Stimulated activated CD4-positive, alpha-beta T cell treated with anti-CD3 and anti-CD28 coated beads, Interleukin-2, amount 100 ng/mL, for 24 hours (primary cell): ENCODE results near the gene MARCHF9.
A peak's percentile ranks its signal among the peaks of the same experiment; 100 is the strongest.

Experiments used
- DNase-seq, 2 donors: peaks; one replicate each; pipeline ENCODE4 v3.0.0-alpha.2; 2020

The MARCHF9 gene

DNA sequence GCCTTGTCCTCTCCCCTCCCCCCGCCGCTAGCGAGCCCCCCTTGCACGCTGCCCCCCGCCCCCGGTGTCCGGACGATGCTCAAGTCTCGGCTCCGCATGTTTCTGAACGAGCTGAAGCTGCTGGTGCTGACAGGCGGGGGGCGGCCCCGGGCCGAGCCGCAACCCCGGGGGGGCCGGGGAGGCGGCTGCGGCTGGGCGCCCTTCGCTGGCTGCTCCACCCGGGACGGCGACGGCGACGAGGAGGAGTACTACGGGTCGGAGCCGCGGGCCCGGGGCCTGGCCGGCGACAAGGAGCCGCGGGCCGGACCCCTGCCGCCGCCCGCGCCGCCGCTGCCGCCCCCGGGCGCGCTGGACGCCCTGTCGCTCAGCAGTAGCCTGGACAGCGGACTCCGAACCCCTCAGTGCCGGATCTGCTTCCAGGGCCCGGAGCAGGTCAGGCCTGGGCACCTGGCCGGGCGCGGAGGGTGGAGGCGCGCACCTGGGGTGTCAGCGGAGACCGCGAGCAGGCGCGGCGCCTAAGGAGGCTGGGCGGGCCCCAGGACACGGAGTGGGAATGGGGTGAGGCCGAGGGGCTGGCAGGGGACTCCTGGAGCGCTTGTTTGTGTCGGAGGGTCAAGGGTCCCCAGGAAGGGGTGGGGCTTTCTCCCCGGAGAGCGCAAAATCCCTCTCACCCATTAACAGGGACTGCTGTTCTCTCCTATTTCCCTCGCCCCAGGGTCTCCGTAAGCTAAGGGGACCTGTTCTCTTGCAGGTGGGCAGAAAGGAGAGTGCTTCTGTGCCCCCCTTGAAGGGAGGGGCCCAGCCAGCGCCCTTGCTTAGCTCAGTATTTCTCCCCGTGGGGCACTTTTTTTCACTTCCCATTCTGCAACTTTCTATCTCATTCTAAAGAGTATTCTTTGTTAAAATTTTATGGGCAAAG is 810 bp downstream of the MARCHF9 start:
- peak in 1 of 2 donors; percentile 43 for DNase-seq

DNA sequence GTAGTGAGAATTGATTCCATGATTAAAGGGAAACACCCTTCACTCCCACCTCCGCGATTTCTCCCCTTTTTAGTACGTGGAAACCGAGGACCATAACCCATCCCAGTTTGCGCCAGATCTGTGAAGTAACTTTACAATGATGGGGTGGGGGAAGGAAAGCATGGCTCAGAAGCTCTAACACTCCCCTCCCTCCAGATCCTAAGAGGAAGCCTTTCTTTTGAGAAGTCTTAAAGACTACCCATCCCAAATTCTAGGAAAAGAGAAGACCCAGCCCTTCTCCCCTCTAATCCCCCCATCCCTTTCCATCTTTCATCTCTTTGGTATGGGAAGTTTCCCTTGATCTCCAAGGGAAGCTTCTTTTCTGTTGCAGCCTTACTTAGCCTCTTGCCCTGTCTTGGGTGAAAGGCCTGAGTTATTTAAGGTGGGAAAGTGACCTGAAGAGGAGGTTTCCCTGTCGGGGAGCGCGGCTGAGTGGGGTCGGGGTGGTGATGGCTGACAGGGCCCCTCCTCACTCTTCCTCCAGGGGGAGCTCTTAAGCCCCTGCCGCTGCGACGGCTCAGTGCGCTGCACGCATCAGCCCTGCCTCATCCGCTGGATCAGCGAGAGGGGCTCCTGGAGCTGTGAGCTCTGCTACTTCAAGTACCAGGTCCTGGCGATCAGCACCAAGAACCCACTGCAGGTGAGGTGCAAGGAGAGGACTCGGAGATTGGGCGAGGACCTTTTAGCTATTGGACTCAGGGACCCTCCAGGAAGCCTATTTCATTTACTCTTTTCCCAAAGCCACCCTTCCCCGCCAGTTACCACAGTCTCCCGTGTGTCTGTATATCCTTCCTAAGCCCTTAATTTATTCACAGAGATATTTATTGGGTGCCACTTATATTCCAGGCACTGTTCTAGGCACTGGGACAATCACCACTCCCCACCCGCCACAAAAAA is 1.8 kb downstream of the MARCHF9 start:
- peak; percentile 77 to 79 for DNase-seq

DNA sequence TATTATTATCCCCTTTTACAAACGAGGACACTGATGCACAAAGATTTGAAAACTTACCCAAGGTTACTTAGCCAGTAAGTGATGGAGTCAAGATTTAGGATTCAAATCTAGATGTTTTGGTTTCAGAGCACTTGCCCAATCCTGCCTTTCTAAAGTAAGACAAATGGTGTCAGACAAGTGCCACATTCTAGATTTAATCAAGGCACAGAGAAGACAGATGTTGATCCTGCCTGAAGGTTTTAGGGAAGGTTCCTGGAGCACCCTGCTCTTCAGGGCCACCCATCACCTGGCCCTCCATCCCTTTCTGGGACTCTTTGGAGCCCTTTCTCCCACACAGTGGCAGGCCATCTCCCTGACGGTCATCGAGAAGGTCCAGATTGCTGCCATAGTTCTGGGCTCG is 2.9 kb downstream of the MARCHF9 start:
- no peak for DNase-seq

DNA sequence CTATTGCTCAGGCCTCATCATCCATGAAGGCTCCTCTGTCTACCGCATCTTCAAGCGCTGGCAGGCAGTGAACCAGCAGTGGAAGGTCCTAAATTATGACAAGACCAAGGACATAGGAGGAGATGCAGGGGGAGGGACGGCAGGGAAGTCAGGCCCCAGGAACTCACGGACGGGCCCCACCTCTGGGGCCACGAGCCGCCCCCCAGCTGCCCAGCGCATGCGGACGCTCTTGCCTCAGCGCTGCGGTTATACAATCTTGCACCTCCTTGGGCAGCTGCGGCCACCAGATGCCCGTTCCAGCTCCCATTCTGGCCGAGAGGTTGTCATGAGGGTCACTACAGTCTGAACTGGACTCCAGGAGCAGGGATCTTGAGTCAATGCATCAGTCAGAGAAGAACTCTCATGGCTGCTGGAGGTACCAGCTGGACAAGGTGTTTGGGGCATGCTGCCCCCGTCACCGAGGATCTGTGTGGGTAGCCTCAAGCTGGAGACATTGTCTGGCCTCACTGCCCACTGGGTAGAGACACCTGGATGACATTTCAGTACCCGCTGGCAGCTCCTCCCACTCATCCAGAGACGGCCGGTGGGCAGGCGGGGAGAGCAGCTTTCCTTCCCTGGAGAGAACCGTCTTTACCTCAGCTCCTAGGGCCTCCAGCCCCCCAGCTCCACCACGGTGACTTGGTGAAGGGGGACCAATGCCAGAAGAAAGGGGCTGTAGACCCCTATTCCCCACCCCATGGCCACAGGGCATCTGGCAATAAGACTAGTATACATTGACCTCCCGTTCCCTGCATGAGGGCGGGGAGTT is 3.9 kb downstream of the MARCHF9 start:
- no peak for DNase-seq

DNA sequence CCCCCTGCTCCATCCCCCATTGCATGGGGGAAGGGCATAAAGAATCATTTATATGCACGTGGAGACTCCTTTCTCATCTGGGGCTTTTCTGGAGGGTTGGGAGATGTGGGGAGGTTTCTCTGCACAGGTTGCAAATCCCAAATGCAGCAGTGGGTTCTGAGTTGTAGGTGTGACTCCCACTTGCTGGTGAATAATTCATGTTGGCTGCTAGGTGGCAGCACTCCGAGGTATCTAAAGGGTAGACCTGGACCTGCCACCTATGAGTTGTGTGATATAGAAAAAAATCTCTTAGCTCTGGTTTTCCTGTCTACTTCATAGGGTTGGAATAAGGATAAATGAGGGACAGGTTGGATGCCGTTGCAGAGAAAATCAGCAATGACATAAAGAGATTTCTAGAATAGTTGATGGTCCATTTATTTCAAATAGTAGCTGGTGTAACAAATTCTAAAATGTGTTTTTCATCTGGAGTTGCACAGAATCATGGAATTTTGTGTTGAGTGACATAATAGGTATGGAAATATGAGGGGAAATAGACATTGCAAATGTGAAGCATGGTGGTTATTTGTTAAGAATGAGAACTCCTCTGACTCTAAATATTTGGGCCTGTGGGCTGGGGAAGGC is 4.6 kb downstream of the MARCHF9 start:
- DNase-seq, result peak in 1 of 2 donors; percentile 44

DNA sequence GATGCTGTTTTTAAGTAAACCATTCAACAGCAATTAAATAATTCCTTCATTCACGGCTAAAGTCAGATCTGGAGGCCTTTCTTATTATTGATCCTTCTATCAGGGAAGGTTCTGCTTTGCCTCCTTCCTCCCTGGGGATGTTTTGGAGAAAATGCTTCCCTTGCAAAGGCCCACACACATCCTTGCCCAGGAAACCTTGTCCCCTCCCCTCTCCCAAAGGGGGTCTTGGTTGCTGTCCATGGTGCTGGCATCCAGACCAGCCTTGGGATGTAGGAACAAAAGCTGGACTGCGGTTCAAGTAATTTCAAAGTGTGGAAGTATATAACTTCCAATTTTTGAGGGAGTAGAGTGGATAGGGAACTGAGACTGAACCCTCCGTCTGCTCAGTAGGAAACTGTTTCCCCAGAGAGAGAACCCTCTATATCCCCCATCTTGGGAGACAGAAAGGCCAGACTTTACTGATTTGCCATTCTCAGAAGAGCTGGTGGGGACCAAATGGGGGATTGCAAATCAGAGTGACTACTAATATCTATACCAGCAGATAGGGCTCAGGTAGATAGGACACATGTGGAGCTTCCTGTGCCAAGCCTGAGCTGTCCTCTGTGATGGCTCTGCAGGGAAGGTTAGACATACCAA is 5.6 kb downstream of the MARCHF9 start:
- DNase-seq, result no peak

DNA sequence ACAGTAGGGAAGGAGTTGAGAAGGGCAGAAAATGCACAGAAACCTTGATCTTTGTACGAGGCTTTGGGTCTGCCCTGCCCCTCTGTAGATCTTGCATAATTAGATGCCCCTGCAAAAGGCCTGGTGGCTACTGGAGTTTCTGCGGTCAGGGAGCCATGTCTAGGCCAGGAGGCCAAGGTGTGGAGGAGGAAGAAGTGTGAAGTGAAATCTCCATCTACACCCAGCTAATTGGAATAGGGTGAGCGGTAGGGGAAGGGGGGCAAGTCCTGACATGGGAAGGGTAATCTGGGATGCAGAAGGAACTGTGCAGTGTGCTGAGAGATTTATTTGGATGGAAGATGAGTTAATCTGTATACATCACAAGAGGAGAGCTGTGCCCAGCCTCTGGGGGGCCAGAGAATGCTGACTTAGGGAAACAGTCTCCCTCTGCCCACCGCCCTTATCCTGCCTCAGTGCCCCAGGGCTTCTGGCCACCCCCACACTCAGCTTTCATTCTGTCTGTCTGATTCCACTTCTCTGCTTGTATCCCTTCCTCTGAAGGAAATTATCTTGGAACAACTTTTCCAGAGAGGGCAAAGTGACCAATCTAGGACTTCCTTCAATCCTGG is 6.6 kb downstream of the MARCHF9 start:
- no peak for DNase-seq

DNA sequence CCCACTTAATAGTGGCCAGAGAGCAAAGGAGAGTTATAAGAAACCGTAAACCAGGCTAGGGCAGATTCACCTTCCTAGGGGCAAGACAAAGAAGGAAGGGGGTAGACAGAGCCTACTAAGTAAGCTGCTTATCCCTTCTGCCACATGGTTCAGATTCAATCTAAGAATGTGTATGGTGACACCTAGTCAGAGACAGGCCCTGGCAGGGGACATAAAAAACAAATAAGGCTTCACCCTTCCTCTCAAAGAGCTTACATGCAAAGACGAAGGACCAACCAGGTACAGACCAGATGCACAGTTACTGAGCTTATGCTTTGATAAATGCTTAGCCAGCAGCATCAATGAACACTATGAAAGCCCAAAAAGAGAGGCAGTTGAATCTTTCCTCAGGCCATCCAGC is 7.6 kb downstream of the MARCHF9 start:
- DNase-seq, result no peak

DNA sequence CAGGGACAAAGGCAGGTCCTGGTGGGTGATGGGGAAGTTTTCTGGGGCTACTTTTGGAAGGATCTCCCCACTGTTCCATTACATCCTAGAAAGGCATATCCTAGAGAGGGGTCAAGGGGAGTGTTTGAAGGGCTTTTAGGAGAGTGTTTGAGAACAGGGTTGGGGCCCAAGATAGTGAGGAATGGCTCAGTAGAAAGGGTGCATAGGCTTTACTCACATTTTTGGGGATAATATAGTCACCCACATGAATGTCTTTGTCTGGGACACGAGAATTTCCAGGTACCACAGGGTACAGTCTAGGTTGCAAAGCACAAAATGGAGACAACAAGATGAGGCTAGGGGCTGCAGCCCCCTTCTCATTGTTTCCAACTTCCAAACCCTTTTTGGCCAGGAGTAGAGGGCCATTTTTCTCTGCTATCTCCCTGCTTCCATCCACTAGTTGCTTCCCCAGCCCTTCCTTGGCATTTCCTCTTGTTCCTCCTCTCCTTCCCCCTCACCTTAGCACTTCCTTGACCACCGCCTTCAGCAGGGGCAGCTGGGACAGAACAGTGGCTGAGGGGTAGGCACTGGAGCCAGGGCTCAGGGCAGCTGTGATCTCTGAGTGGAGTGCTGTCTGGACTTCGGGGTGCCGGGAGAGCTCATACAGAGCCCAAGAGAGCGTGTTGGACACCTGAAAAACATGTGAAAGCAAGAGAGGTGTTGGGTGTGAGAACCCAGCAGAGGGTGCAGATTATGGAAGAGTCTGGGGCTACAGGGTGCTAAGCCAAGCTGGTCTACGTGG is 9.2 kb downstream of the MARCHF9 start:
- no peak for DNase-seq

DNA sequence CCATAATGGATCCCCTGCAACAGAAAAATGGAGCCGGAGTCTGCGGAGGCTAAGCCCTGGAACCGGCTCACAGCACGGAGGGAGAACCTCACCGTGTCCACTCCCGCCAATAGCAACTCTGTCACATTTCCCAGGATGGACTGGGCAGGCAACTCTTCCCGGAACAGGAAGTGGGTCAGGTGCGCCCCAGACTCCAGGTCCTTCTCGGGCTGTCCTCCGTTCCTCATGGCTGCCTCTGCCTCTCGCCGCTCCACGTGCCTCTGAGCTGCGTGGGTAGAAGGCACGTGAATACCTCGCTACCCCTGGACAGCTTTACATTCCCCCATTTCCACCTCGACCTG is 9.7 kb downstream of the MARCHF9 start:
- DNase-seq, result peak in 1 of 2 donors; percentile 51

DNA sequence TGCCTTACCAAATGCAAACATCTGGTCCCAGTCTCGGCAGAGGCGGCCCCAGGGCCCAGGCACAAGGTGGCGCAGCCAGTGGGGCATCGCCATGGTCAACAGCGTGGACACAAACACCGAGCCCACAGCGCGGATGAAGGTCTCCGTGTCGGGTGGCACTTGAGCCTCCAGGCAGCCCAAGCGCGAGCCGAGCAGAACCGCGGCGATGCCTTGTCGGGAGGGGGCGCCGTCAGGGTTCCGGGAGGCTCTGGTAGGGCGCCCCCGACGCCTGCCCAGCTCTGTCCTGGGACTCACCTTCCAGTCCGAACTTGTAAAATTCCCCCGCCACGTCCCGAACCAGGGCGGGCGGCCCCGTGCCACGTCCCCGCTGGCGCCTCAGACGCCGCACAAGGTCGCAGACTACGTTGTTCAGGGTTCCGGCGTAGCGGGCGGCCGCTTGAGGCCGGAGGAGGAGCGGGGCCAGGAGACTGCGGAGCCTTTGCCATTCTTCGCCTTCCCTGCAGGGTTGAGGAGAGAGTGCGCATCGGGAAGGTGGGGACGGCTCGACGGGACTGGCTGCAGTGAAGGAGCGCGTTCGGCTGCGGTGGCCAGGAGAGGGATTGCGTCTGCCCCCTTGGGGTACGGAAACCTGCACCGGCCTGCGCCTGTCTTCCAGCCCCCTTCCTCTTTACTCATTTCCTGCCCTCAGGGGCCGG is 10.2 kb downstream of the MARCHF9 start:
- peak; percentile 65 to 74 for DNase-seq

DNA sequence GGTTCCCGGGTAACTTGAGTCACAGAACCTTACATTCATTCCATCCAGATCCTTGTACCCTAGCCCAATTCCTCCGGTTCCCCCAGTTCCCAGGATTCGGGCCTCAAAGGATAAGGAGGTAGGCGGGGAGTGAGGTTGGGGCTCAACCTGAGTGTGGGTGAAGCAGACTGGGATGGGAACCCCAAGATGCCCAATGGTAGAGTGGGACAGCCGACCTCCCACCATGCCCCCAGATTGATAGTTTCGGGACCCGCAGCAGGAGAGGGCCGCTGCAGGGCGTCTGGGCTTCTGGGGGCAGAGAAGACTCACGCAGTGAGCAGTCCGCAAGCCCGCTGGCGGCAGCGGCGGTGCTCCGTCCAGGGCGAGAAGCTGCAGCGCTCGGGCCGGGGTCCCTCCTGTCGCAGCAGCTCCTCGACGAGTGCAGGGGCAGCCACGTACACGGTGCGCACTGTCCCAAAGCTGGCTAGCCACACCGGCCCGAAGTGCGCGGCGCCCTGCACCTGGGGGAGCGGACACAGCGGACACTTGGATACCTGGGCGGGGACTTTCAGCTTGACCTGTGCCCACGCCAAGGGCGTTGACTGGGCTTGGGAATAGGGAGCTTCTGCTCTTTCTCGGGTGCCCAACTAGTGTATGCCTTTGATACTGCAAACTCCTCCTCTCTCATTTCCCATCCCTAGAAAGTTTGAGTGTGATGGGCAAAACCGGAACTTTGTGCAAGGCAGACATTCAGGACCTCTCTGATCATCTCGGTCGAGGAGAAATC is 11.0 kb downstream of the MARCHF9 start:
- DNase-seq, result peak in 1 of 2 donors; percentile 33

DNA sequence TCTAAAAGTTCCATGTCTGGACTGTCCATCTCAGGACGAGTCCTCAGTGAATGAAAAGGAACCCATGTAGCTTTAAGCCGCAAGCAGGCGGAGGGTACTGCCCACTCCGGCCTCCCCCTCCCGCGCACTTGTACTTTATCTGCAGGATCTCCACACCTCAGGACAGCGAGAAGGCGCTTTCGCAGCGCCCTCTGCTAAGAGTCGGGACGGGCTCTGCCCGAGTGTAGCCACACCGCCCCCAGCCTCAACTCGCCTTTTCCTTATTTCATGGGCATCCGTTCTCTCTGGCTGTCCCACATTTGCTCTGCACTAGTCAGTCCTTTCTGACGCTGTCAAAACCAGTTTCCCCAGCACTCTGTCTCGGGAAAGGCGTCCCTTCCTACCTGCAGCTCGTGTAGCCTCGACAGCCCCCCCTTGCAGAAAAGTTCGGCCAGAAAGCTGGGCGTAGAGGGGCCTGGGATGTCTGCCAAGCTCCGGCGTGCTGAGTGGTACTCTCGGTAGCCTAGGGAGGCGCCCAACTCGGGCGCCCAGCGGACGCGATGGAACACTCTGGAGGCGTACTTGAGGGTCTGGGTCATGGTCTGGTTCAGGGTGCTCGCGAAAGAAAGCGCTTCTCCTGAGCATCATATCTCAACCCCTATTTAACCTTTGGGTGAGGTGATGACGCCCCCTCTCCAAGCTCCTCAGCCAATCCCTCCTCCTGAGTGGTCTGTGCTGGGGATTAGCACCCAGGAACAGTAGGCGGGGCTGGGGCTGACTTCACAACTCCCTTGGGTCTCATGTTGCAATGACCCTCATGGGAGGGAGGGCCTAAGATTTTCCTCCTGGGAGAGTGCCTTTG is 11.8 kb downstream of the MARCHF9 start, which contains the start of gene CYP27B1:
CYP27B1 (minus strand) TSS at position 615 of the 841 bp plus-strand sequence; CDS start at position 578, 37 bp downstream.
- DNase-seq, result no peak

DNA sequence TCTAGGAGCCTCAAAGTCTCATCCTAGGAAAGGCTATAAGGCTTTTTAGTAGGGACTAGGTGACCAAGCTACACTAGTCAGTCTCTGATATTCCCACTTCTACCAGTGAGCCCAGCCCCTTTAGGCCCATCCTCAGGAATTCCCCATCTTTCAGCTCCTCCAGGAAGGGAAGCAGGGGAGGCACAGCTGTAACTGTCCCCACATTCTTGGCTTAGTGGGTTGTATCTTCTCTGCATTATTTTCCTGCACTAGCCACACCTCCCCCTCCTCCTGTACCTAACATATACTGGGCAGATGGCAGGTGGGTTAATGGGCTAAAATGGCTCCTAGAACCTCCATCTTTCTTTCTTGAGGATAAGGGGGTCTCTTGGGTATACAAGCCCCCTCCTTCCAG is 12.4 kb downstream of the MARCHF9 start:
- no peak for DNase-seq

DNA sequence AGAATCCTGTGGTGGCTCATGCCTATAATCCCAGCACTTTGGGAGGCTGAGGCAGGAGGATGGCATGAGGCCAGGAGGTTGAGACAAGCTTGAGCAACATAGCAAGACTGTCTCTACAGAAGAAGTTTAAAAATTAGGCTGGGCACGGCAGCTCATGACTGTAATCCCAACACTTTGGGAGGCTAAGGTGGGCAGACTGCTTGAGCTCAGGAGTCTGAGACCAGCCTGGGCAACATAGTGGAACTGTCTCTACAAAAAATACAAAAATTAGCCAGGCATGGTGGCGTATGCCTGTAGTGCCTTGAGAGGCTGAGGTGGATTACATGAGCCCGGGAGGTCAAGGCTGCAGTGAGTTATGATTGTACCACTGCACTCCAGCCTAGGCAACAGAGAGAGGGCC is 13.0 kb downstream of the MARCHF9 start:
- DNase-seq, result no peak

DNA sequence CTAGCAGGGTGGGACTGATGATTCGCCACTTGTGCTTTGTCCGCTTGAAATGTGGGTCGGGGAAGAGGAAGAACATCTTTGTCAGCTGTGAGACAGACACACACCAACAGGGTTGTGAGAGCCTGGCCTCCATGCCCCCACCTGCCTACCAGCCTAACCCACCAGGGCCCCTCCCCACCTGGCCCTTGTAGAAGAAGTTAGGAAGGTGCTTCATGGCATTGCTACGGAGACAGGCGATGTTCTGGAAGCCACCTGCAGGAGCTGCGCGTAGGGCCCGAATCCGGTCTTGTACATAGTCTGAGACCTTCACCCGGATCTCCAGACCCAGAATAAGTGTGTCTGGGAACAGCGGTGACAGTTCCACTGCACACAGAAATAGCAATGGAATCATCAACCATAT is 14.7 kb downstream of the MARCHF9 start:
- DNase-seq, result no peak

DNA sequence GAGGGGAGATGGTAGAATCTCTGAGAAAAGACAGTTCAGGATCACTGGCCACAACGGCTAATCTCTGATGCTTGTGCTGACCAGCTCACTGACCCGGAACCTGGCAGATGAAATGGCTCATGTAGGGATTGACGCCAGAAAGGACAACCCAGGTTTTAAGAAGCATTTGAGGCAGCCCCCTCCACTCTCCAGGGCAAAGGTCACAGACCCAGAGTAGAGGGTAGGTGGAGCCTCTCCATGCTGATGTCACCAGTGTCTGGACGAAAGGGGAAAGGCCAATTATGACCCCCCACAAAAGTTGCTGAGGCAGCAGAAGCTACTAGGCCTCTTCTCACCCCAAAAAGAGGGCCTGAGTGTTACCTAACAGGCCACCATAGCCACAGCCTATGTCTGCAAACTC is 15.8 kb downstream of the MARCHF9 start:
- no peak for DNase-seq

DNA sequence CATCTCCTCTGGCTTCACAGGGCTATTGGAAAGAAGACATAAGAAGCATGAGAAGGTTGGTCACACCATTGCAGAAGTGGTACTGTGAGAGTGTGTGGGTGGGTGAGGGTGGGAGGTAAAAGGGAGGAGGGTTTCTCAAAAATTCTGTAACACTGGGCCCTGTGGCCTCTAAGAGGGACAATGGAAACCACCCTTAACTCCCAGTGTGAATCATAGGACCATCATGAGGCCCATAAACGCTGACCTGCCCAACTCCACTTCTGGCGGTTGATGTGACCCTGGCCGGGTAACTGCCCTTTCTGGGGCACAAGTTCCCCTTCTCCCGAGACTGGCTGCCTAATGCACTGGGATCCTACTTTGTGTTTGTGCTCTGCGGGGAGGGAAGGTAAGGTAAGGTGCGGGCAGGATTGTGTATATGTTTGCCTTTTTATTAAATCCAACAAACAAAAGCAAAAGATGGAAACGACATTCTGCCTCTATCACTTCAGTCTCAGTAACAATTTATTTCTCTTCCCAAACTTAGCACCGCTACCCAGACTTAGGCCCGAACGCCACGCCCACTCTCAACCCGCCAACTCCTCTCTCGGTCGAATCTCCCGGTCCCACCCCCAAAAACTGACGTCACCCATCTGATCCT is 16.5 kb downstream of the MARCHF9 start:
- peak; percentile 94 to 95 for DNase-seq
